Iris pigment epithelial cell (primary cell): ENCODE results near the gene SPC25.

Experiments used
- DNase-seq: peaks from one replicate; pipeline ENCODE4 v3.0.0-alpha.2; 2011; ENCODE audit warnings: low read depth

SPC25 gene

GRCh38 chr2:168841445-168841844, 48.8 kb downstream of the SPC25 start:
- DNase-seq: no peak

GRCh38 chr2:168835969-168836368, 54.3 kb downstream of the SPC25 start:
- no peak for DNase-seq

GRCh38 chr2:168831662-168832061, 58.6 kb downstream of the SPC25 start:
- no peak for DNase-seq

- no peak for DNase-seq
Observed at GRCh38 chr2:168830958-168831357, 59.3 kb downstream of the SPC25 start.

GRCh38 chr2:168825126-168825525, 65.1 kb downstream of the SPC25 start:
- DNase-seq: no peak

- DNase-seq: no peak
Observed at GRCh38 chr2:168821992-168822391, 68.2 kb downstream of the SPC25 start.

- no peak for DNase-seq
Observed at GRCh38 chr2:168821577-168821976, 68.7 kb downstream of the SPC25 start.
